Activated T-cell treated with anti-CD3 and anti-CD28 coated beads, Interleukin-2, amount 50 U/mL, for 24 hours (primary cell): Measurements from ENCODE around the gene FIG4.
"Not testable (repeated sequence)": the region's sequence is repeated elsewhere in the genome, so short reads cannot be mapped to it uniquely, and the experiment has no call there.

Experiments used
- DNase-seq: peaks from one replicate; pipeline ENCODE4 v3.0.0-alpha.2; 2020
- H3K27ac Mint-ChIP-seq: 2 replicates; pipeline ENCODE4 v1.8.0; 2020; ENCODE audit warnings: mild to moderate bottlenecking, mixed read lengths
- H3K27me3 Mint-ChIP-seq: 2 replicates; pipeline ENCODE4 v1.8.0; 2020; ENCODE audit warnings: mixed read lengths
- H3K36me3 Mint-ChIP-seq: 2 replicates; pipeline ENCODE4 v1.8.0; 2020; ENCODE audit warnings: low read depth, mixed read lengths
- H3K4me1 Mint-ChIP-seq: 2 replicates; pipeline ENCODE4 v1.8.0; 2020; ENCODE audit warnings: low read depth, mixed read lengths
- H3K4me3 Mint-ChIP-seq: 2 replicates; pipeline ENCODE4 v1.8.0; 2020; ENCODE audit warnings: mild to moderate bottlenecking, moderate library complexity, mixed read lengths
- H3K9me3 Mint-ChIP-seq: 2 replicates; pipeline ENCODE4 v1.8.0; 2020; ENCODE audit warnings: mixed read lengths

The FIG4 gene

GRCh38 chr6:109686566-109687265, 4.4 kb upstream of the FIG4 start:
- no peak for DNase-seq
- Mint-ChIP-seq H3K4me1 (peaks cover 32% of the 10 kb centered on the region), H3K27me3 (no peaks in the 10 kb centered on the region), H3K9me3 (no peaks in the 10 kb centered on the region), H3K4me3 (no peak overlapping the region), H3K36me3 (peaks cover 7% of the 10 kb centered on the region), H3K27ac (peak overlapping the region; percentile 87)

GRCh38 chr6:109687271-109687761, 3.8 kb upstream of the FIG4 start:
- H3K27ac Mint-ChIP-seq = peak overlapping the region; percentile 87
- no peaks in the 10 kb centered on the region for H3K9me3 Mint-ChIP-seq
- peaks cover 7% of the 10 kb centered on the region for H3K36me3 Mint-ChIP-seq
- no peaks in the 10 kb centered on the region for H3K27me3 Mint-ChIP-seq
- DNase-seq = no peak
- H3K4me3 Mint-ChIP-seq = no peak overlapping the region
- H3K4me1 Mint-ChIP-seq = peaks cover 35% of the 10 kb centered on the region

- Mint-ChIP-seq H3K27me3 (no peaks in the 10 kb centered on the region), H3K27ac (peak overlapping the region; percentile 94), H3K4me1 (peaks cover 43% of the 10 kb centered on the region), H3K9me3 (no peaks in the 10 kb centered on the region), H3K4me3 (peak overlapping the region; percentile 89), H3K36me3 (peaks cover 9% of the 10 kb centered on the region)
- peak; percentile 77 for DNase-seq
These were observed 741 bp upstream of the FIG4 start for GRCh38 chr6:109690373-109690736.

GRCh38 chr6:109693111-109693510, 2.0 kb downstream of the FIG4 start:
- H3K4me3 Mint-ChIP-seq = no peak overlapping the region
- no peaks in the 10 kb centered on the region for H3K9me3 Mint-ChIP-seq
- H3K27ac Mint-ChIP-seq = no peak overlapping the region
- H3K4me1 Mint-ChIP-seq = peaks cover 24% of the 10 kb centered on the region
- no peak for DNase-seq
- H3K36me3 Mint-ChIP-seq = peaks cover 19% of the 10 kb centered on the region
- H3K27me3 Mint-ChIP-seq = no peaks in the 10 kb centered on the region

- no peak overlapping the region for H3K27ac Mint-ChIP-seq
- no peak for DNase-seq
- H3K36me3 Mint-ChIP-seq = peaks cover 21% of the 10 kb centered on the region
- H3K4me1 Mint-ChIP-seq = peaks cover 16% of the 10 kb centered on the region
- no peak overlapping the region for H3K4me3 Mint-ChIP-seq
- no peaks in the 10 kb centered on the region for H3K27me3 Mint-ChIP-seq
- H3K9me3 Mint-ChIP-seq = no peaks in the 10 kb centered on the region
These were observed 4.4 kb downstream of the FIG4 start for GRCh38 chr6:109695468-109695867.

GRCh38 chr6:109696355-109696754, 5.3 kb downstream of the FIG4 start:
- no peak for DNase-seq
- Mint-ChIP-seq H3K36me3 (peaks cover 15% of the 10 kb centered on the region), H3K4me3 (no peak overlapping the region), H3K9me3 (no peaks in the 10 kb centered on the region), H3K4me1 (peaks cover 16% of the 10 kb centered on the region), H3K27me3 (no peaks in the 10 kb centered on the region), H3K27ac (no peak overlapping the region)

GRCh38 chr6:109701221-109701620, 10.1 kb downstream of the FIG4 start:
- H3K27me3 Mint-ChIP-seq = no peaks in the 10 kb centered on the region
- H3K36me3 Mint-ChIP-seq = peaks cover 5% of the 10 kb centered on the region
- H3K4me1 Mint-ChIP-seq = peaks cover 12% of the 10 kb centered on the region
- no peak overlapping the region for H3K4me3 Mint-ChIP-seq
- no peak for DNase-seq
- H3K9me3 Mint-ChIP-seq = no peaks in the 10 kb centered on the region
- H3K27ac Mint-ChIP-seq = no peak overlapping the region

GRCh38 chr6:109701774-109702173, 10.7 kb downstream of the FIG4 start:
- H3K27me3 Mint-ChIP-seq = no peaks in the 10 kb centered on the region
- no peaks in the 10 kb centered on the region for H3K9me3 Mint-ChIP-seq
- H3K4me1 Mint-ChIP-seq = peaks cover 17% of the 10 kb centered on the region
- peaks cover 2% of the 10 kb centered on the region for H3K36me3 Mint-ChIP-seq
- no peak overlapping the region for H3K4me3 Mint-ChIP-seq
- H3K27ac Mint-ChIP-seq = no peak overlapping the region
- DNase-seq = no peak

GRCh38 chr6:109702791-109703190, 11.7 kb downstream of the FIG4 start:
- Mint-ChIP-seq H3K9me3 (no peaks in the 10 kb centered on the region), H3K36me3 (peaks cover 2% of the 10 kb centered on the region), H3K4me3 (no peak overlapping the region), H3K4me1 (peaks cover 17% of the 10 kb centered on the region), H3K27ac (no peak overlapping the region), H3K27me3 (no peaks in the 10 kb centered on the region)
- DNase-seq = no peak

- peak; percentile 77 for DNase-seq
- Mint-ChIP-seq H3K9me3 (no peaks in the 10 kb centered on the region), H3K4me3 (no peak overlapping the region), H3K36me3 (peaks cover 4% of the 10 kb centered on the region), H3K27me3 (no peaks in the 10 kb centered on the region), H3K27ac (no peak overlapping the region), H3K4me1 (peaks cover 20% of the 10 kb centered on the region)
These were observed 14.2 kb downstream of the FIG4 start for GRCh38 chr6:109705258-109705657.

- peak overlapping the region; percentile 6 for H3K27ac Mint-ChIP-seq
- H3K9me3 Mint-ChIP-seq = no peaks in the 10 kb centered on the region
- H3K4me3 Mint-ChIP-seq = no peak overlapping the region
- peaks cover 4% of the 10 kb centered on the region for H3K36me3 Mint-ChIP-seq
- peaks cover 20% of the 10 kb centered on the region for H3K4me1 Mint-ChIP-seq
- DNase-seq = no peak
- H3K27me3 Mint-ChIP-seq = no peaks in the 10 kb centered on the region
These were observed 15.4 kb downstream of the FIG4 start for GRCh38 chr6:109706513-109706912.

GRCh38 chr6:109708099-109708498, 17.0 kb downstream of the FIG4 start:
- H3K4me1 Mint-ChIP-seq = peaks cover 26% of the 10 kb centered on the region
- not testable (repeated sequence) for H3K36me3 Mint-ChIP-seq, H3K27me3 Mint-ChIP-seq, H3K9me3 Mint-ChIP-seq, H3K4me3 Mint-ChIP-seq, H3K27ac Mint-ChIP-seq, DNase-seq

GRCh38 chr6:109713097-109713496, 22.0 kb downstream of the FIG4 start:
- Mint-ChIP-seq H3K9me3 (no peaks in the 10 kb centered on the region), H3K4me3 (no peak overlapping the region), H3K4me1 (peaks cover 16% of the 10 kb centered on the region), H3K36me3 (peaks cover 25% of the 10 kb centered on the region), H3K27ac (no peak overlapping the region), H3K27me3 (no peaks in the 10 kb centered on the region)
- DNase-seq = peak; percentile 36

- H3K27ac Mint-ChIP-seq = no peak overlapping the region
- H3K36me3 Mint-ChIP-seq = peaks cover 24% of the 10 kb centered on the region
- no peaks in the 10 kb centered on the region for H3K27me3 Mint-ChIP-seq
These were observed 23.1 kb downstream of the FIG4 start for GRCh38 chr6:109714166-109714565.

GRCh38 chr6:109714611-109715010, 23.5 kb downstream of the FIG4 start:
- H3K4me3 Mint-ChIP-seq = no peak overlapping the region
- peaks cover 16% of the 10 kb centered on the region for H3K4me1 Mint-ChIP-seq
- H3K27me3 Mint-ChIP-seq = no peaks in the 10 kb centered on the region
- H3K36me3 Mint-ChIP-seq = peaks cover 28% of the 10 kb centered on the region
- no peak overlapping the region for H3K27ac Mint-ChIP-seq
- no peaks in the 10 kb centered on the region for H3K9me3 Mint-ChIP-seq
- DNase-seq = no peak

More at GRCh38 chr6:109714166-109714565, 23.1 kb downstream of the FIG4 start:
- DNase-seq = no peak
- Mint-ChIP-seq H3K4me1 (peaks cover 16% of the 10 kb centered on the region), H3K9me3 (no peaks in the 10 kb centered on the region), H3K4me3 (no peak overlapping the region)
